HG03342 (cell line): ENCODE measurements around the gene FAM229B.

ENCODE experiments used
- ATAC-seq: cut with Tn5 transposase; IDR thresholded peaks from one replicate; pipeline ENCODE4 v1.9.1; 2021; ENCODE audit warnings: mild to moderate bottlenecking, moderate library complexity; ENCODE audit not compliant: unreplicated experiment

Gene FAM229B

GRCh38 chr6:112139052-112139451 is 51.7 kb downstream of the FAM229B start:
- no peak for ATAC-seq

GRCh38 chr6:112141707-112142106 is 54.3 kb downstream of the FAM229B start:
- no peak for ATAC-seq

GRCh38 chr6:112144145-112144926 is 56.9 kb downstream of the FAM229B start:
- no peak for ATAC-seq

DNA sequence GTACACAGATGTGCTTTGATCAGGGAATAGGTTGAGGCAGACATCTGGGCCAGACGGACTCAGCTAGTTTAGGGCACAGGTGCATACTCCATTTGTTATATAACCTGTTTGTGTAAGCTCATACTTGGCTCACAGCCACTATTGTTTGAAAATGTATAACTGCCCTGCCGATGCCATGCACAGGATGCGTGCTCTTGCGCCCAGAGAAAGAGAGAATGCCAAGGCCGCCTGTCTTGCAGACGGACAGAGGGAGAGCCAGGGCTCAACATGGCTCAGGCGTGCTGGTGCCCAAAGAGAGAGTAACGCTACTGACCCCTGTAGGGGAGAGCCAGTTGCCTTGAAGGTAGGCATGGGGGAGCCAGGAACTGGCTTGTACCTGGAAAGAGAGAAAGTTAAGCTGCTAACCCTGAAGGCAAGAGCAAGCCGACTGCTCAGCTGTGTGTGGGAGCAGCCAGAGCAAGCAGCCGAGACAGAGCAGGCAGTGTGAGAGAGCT is 57.7 kb downstream of the FAM229B start:
- ATAC-seq = no peak

GRCh38 chr6:112148103-112148502 is 60.7 kb downstream of the FAM229B start:
- ATAC-seq = no peak

DNA sequence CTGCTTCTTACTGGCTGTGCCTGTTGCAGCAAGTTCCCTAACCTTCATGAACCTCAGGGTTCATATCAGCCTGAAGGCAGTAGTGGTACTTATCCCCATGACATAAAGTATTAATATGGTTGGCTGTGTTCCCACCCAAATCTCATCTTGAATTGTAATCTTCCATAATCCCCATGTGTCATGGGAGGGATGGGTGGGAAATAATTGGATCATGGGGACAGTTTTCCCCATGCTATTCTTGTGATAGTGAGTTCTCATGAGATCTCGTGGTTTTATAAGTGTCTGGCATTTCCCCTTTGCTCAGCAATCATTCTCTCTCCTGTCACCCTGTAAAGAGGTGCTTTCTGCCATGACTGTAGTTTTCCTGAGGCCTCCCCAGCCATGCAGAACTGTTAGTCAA is 61.8 kb downstream of the FAM229B start:
- ATAC-seq = no peak

- ATAC-seq = no peak
Observed at GRCh38 chr6:112149719-112150263, 62.4 kb downstream of the FAM229B start.

GRCh38 chr6:112150363-112150762 is 63.0 kb downstream of the FAM229B start:
- no peak for ATAC-seq
